ENCODE data around the gene PRSS53. TPM values are rescaled to one million over a fixed set of nuclear protein-coding genes. Genes with fewer than 3 reads are reported as not detected.
A peak's percentile ranks its signal among the peaks of the same experiment; 100 is the strongest.

Gene PRSS53
- total RNA-seq, 1 experiment from 2014 or later: 2.0 TPM

DNA sequence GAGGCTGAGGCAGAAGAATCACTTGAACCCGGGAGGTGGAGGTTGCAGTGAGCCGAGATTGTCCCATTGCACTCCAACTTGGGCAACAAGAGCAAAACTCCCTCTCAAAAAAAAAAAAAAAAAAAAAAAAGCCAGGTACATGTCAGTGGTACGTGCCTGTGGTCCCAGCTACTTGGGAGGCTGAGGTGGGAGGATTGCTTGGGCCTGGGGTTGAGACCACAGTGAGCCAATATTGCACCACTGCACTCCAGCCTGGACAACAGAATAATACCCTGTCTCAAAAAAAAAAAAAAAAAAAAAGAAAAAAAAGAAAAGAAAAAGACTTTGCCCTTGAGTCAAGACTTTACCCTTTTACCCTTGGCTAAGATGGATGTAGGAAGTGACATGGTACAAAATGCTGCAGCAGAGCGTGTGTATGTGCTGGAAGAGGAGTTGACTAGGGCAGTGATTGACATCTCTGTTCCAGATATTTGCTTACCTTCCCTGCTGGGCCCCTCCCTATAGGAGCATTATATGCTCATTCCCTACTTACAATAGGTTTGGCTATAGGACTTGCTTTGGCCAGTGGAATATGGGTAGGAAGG is 44.8 kb downstream of the PRSS53 start:
- no peak for DNase-seq (ENCODE audit: low spot score)

DNA sequence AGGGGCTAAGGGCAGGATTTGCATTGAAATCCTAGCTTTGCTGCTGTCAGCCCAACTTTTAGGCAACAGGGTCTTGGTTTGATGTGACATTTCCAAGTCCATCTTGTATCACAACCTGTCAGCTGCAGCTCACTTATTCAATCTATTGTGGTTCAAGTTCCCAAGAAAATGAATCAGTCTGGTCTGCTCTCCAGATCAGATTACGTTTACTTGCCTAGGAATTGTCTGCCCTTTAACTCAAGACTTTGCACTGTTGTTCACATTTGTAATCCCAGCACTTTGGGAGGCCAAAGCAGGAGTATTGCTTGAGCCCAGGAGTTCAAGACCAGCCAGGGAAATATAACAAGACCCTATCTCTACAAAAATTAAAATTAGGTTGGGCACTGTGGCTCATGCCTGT is 45.4 kb downstream of the PRSS53 start:
- DNase-seq (ENCODE audit: low spot score): no peak

DNA sequence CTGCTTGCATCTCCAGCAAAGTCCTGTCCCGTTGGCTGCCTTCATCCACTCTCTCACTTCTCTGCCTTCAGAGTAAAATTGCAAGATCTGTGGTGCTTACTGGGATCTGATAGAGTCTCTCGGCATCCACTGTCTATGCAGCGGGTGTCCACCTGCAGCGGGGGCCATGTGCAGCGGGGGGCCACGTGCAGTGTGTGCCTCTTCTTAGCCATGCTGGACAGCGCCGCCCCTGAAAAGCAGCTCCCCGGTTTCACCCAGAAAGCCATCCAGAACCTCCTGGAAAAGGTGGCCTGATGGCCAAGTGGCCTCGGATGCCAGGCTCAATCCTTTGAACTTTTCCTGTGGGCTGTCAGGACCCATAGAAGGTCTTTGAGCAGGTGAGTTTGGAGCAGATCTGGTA is 45.9 kb downstream of the PRSS53 start:
- DNase-seq (ENCODE audit: low spot score): no peak

DNA sequence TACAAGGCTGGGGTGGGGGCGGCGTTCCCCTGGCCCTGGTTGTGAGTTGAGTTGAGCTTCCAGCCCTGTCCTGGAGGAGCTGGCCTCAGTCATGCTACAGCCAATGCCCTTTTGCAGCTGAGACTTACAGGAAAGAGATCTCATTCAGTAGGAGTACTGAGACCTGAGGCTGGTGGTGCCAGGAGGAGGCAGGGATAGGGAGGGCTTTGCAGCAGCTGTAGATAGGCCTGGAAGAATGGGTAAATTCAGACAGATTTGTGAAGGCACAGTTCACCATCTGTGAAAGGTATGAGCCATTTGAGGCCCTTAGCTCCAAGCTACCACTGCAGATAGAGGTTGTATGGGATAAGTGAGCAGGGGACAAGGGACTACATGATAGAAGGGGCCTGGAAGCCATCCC is 49.8 kb downstream of the PRSS53 start:
- no peak for DNase-seq (ENCODE audit: low spot score)

DNA sequence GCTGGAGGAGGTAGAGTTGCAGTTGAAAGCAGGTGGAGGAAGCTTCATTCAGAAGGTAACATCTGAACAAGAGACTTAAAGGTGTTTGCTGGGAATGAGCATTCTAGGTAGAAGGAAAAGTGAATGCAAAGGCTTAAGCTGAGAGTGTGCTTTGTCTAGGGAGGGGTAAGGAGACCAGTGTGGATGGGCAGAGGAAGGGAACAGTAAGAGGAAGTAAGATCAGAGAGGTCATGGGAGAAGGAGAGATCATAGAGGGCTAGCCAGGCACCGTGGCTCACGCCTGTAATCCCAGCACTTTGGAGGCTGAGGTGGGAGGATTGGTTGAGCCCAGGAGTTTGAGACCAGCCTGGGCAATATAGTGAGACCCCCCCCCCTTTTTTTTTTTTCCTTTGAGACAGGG is 52.1 kb downstream of the PRSS53 start:
- no peak for DNase-seq (ENCODE audit: low spot score)

DNA sequence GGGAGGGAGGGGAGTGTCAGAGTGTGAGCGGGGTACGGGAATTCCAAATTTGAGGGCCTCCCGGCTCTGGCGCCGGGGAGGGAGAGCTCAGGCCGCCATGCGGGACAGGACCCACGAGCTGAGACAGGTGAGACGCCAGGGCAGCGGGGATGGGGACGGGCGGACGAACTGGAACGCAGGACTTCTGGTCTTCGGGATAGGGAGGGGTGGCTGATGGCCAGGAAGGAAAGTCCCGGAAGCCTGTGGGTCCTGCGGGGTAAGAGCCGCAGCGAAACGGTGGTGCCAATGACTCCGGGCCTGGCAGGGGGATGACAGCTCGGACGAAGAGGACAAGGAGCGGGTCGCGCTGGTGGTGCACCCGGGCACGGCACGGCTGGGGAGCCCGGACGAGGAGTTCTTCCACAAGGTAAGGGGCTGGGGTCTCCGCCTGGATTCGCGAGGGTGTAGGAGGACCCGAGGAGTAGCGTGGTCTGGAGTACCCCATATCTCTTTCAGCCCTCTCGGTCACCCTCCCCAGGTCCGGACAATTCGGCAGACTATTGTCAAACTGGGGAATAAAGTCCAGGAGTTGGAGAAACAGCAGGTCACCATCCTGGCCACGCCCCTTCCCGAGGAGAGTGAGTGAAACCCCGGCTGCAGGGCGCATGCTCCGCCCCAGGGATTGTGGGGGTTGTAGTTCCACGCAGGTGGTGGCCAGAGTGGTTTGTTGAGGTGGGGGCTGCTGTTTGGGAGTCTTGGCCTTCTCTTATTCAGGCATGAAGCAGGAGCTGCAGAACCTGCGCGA is 54.8 kb downstream of the PRSS53 start:
- DNase-seq (ENCODE audit: low spot score): peak; percentile 88

Other genes with a start within 250 kb of the PRSS53 start
- gene BCL7C, start 194.9 kb downstream of the PRSS53 start, total RNA-seq (2014; rRNA removed; shearing (Covaris generic)): 57.3 and 60.8 TPM in 2 replicates
- gene CTF1, start 192.3 kb downstream of the PRSS53 start, total RNA-seq (2014; rRNA removed; shearing (Covaris generic)): 1.9 and 2.3 TPM in 2 replicates
- 18.7 and 32.5 TPM in 2 replicates for gene FBXL19, start 165.4 kb downstream of the PRSS53 start, total RNA-seq (2014; rRNA removed; shearing (Covaris generic))
- gene ORAI3, start 139.9 kb downstream of the PRSS53 start, total RNA-seq (2014; rRNA removed; shearing (Covaris generic)): 46.4 and 50.8 TPM in 2 replicates
- gene SETD1A, start 131.2 kb downstream of the PRSS53 start, total RNA-seq (2014; rRNA removed; shearing (Covaris generic)): 3.5 and 3.8 TPM in 2 replicates
- 30.4 and 33.8 TPM in 2 replicates for gene HSD3B7, start 103.7 kb downstream of the PRSS53 start, total RNA-seq (2014; rRNA removed; shearing (Covaris generic))
- gene STX1B, start 78.3 kb downstream of the PRSS53 start, total RNA-seq (2014; rRNA removed; shearing (Covaris generic)): 0.26 and 3.5 TPM in 2 replicates
- gene STX4, start 55.4 kb downstream of the PRSS53 start, total RNA-seq (2014; rRNA removed; shearing (Covaris generic)): 35.2 and 40.0 TPM in 2 replicates
- gene ZNF668, start 14.7 kb downstream of the PRSS53 start, total RNA-seq (2014; rRNA removed; shearing (Covaris generic)): 31.2 and 35.5 TPM in 2 replicates
- 10.3 and 11.5 TPM in 2 replicates for gene ZNF646, start 14.5 kb downstream of the PRSS53 start, total RNA-seq (2014; rRNA removed; shearing (Covaris generic))
- gene VKORC1, start 5.9 kb upstream of the PRSS53 start, total RNA-seq (2014; rRNA removed; shearing (Covaris generic)): 137 and 164 TPM in 2 replicates
- gene BCKDK, start 19.4 kb upstream of the PRSS53 start, total RNA-seq (2014; rRNA removed; shearing (Covaris generic)): 28.6 and 38.1 TPM in 2 replicates
- 46.6 and 55.6 TPM in 2 replicates for gene KAT8, start 28.7 kb upstream of the PRSS53 start, total RNA-seq (2014; rRNA removed; shearing (Covaris generic))
- 2.9 and 4.2 TPM in 2 replicates for gene PRSS8, start 46.8 kb upstream of the PRSS53 start, total RNA-seq (2014; rRNA removed; shearing (Covaris generic))
- 0.41 and 0.55 TPM in 2 replicates for gene PRSS36, start 61.1 kb upstream of the PRSS53 start, total RNA-seq (2014; rRNA removed; shearing (Covaris generic))
- 14.4 and 26.9 TPM in 2 replicates for gene FUS, start 91.2 kb upstream of the PRSS53 start, total RNA-seq (2014; rRNA removed; shearing (Covaris generic))
- not detected in 2 replicates for gene PYCARD, start 113.8 kb upstream of the PRSS53 start, total RNA-seq (2014; rRNA removed; shearing (Covaris generic))
- under 0.01 and 0.02 TPM in 2 replicates for gene TRIM72, start 125.2 kb upstream of the PRSS53 start, total RNA-seq (2014; rRNA removed; shearing (Covaris generic))
- not detected in 2 replicates for gene PYDC1, start 128.2 kb upstream of the PRSS53 start, total RNA-seq (2014; rRNA removed; shearing (Covaris generic))
- gene ITGAM, start 171.0 kb upstream of the PRSS53 start, total RNA-seq (2014; rRNA removed; shearing (Covaris generic)): 1.0 and 3.1 TPM in 2 replicates

Measured in A172 (cell line).